DMS 273 (cell line): ENCODE measurements around the gene ZNG1F.
"Not testable (repeated sequence)": the region's sequence is repeated elsewhere in the genome, so short reads cannot be mapped to it uniquely, and the experiment has no call there.

Experiments
- DNase-seq: peaks from one replicate; lab custom pipeline; 2025; ENCODE audit not compliant: unreplicated experiment; lab: John Stamatoyannopoulos, UW

ZNG1F gene

GRCh38 chr9:41087157-41087780, 101.8 kb downstream of the ZNG1F start:
- not testable (repeated sequence) for DNase-seq

DNA sequence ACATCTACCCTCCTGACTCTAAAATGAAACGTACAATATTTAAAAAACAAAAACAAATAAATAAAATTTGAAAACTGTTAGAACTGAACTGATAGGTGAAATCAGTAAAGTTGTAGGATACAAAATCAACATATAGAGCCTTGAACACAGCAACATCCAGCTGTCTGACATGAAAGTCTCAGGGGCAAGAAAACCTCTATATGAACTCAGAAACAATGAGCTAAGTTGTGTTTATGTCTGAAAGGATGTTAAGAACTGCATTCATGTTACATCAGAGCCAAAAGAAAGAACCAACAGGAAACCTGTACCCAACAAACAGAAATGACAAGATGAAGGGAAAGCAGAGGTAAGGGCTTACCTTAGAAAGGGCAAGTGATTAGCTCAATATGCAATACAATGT, 102.4 kb downstream of the ZNG1F start:
- not testable (repeated sequence) for DNase-seq

- not testable (repeated sequence) for DNase-seq
Measured at GRCh38 chr9:41086215-41086614, 102.9 kb downstream of the ZNG1F start.

DNA sequence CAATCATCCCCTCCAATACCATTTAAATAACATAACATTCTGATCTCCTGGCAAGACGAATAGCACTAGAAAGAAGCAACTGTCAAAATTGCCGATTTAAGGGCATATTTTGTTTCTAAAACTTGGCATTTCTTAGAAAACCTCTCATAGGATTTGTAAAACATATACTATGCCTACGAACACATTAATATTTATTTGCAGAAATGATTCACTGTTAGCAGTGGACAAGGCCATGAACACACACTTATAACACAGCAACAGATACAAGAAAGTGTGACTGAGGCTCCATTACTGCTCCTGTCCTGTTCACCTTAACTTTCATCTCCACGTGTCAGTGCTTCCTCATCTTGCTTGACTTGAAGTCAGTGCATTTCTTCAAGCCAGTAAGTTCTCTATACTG, 106.8 kb downstream of the ZNG1F start:
- DNase-seq, result not testable (repeated sequence)
